ENCODE measurements around the gene ING3. TPM values are rescaled to one million over a fixed set of nuclear protein-coding genes. Genes with fewer than 3 reads are reported as not detected.

Gene ING3
- total RNA-seq, 2 experiments from 2014 or later = 23.4 to 26.5 TPM

DNA sequence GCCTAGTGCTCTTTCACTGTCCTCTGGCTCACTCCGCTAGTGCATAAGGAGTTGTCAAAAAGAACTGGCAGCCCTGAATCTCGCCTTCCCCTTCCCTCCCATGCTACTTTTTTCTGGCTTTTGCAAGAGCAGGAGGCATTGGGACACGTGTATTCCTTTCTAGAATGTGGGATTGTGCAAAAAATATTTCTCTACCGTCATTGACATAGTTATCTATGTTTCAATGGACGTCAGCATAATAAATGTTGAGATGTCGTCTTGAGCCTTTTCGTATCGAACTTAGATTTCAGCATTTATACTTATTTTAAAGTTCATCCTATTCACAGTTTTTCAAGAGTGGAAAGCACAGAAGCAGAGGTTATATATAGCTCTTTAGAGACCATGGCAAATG, 727 bp downstream of the ING3 start:
- ChIA-PET POLR2A (interaction anchor here (1.0 to 1.3 kb wide), 2 partner anchors 10 to 28 kb away, joined by 4 to 5 read pairs; no protein-coding TSS in a partner anchor), CTCF (interaction anchor here (0.9 to 1.0 kb wide), 2 partner anchors 9 to 20 kb away, joined by 3 read pairs; no protein-coding TSS in a partner anchor)
- H3K36me3 Mint-ChIP-seq (ENCODE audit: low read depth) = peaks cover 25% of the 10 kb centered on the region
- peaks cover 3% of the 10 kb centered on the region for H3K27me3 Mint-ChIP-seq
- intact Hi-C loops (cut with DNase I, micrococcal nuclease) = loop anchor here (1.0 to 10.0 kb wide), 6 partner anchors 35 to 593 kb away; partner anchors contain the start of genes FAM3C (in 2 of the 2) and CPED1 (in 1 of the 2)
- peak overlapping the region; percentile 97 for H3K4me3 Mint-ChIP-seq
- peaks cover 27% of the 10 kb centered on the region for H3K4me1 Mint-ChIP-seq
- H3K27ac Mint-ChIP-seq = peak overlapping the region; percentile 97
- no peaks in the 10 kb centered on the region for H3K9me3 Mint-ChIP-seq (ENCODE audit: low read depth)
- DNase-seq (no peak), ATAC-seq (no peak)

GRCh38 chr7:120951826-120952225, 1.2 kb downstream of the ING3 start:
- H3K27ac Mint-ChIP-seq = peak overlapping the region; percentile 97
- ATAC-seq = no peak
- ChIA-PET POLR2A (interaction anchor here (1.0 to 1.3 kb wide), 2 partner anchors 10 to 28 kb away, joined by 4 to 5 read pairs; no protein-coding TSS in a partner anchor), CTCF (interaction anchor here (1.0 kb wide), 1 partner anchor 19 kb away, joined by 3 read pairs; no protein-coding TSS in a partner anchor)
- no peaks in the 10 kb centered on the region for H3K9me3 Mint-ChIP-seq (ENCODE audit: low read depth)
- H3K27me3 Mint-ChIP-seq = peaks cover 2% of the 10 kb centered on the region
- peaks cover 26% of the 10 kb centered on the region for H3K36me3 Mint-ChIP-seq (ENCODE audit: low read depth)
- intact Hi-C loops (cut with DNase I, micrococcal nuclease) = loop anchor here (1.0 to 10.0 kb wide), 6 partner anchors 35 to 593 kb away; partner anchors contain the start of genes FAM3C (in 2 of the 2) and CPED1 (in 1 of the 2)
- DNase-seq = peak; percentile 11
- peaks cover 27% of the 10 kb centered on the region for H3K4me1 Mint-ChIP-seq
- peak overlapping the region; percentile 97 for H3K4me3 Mint-ChIP-seq

GRCh38 chr7:120955577-120956149, 5.1 kb downstream of the ING3 start:
- ATAC-seq (peak; percentile 28), DNase-seq (no peak)
- H3K27me3 Mint-ChIP-seq = no peaks in the 10 kb centered on the region
- no peak overlapping the region for H3K4me3 Mint-ChIP-seq
- ChIA-PET POLR2A (no interaction called here), CTCF (no interaction called here)
- peak overlapping the region; percentile 72 for H3K27ac Mint-ChIP-seq
- no peaks in the 10 kb centered on the region for H3K9me3 Mint-ChIP-seq (ENCODE audit: low read depth)
- H3K36me3 Mint-ChIP-seq (ENCODE audit: low read depth) = peaks cover 33% of the 10 kb centered on the region
- H3K4me1 Mint-ChIP-seq = peaks cover 19% of the 10 kb centered on the region
- intact Hi-C loops (cut with DNase I, micrococcal nuclease) = loop anchor here in 1 of 2 experiments (10.0 kb wide), 1 partner anchor 589 kb away; no protein-coding TSS in a partner anchor

DNA sequence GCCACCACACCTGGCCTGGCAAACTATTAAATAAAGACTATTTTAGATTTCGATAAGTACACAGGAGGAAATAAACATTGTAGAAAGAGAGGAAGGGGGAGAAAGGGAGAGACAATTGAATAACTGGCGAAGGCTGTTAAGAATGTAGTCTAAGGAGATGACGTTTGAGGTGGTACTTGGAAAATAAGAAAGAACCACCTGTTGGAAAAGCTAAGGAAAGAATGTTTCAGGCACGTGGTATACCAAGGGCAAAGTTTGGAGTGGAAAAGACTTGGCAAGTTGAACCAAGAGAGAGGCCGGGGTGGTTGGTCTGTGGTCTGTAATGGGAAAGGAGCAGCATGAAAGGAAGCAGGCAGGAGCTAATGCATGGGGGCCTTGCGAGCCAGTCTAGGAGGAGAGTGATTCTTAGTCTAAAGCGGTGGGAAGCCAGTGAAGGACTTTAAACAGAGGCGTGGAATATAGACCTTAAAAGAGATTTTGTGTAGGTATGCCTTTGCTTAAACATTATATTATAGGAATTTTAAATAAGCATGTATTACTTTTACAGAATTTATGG, 9.4 kb downstream of the ING3 start:
- no peak for ATAC-seq
- no peak overlapping the region for H3K4me3 Mint-ChIP-seq
- H3K36me3 Mint-ChIP-seq (ENCODE audit: low read depth) = peaks cover 25% of the 10 kb centered on the region
- ChIA-PET CTCF (interaction anchor here (1.3 kb wide), 1 partner anchor 9 kb away, joined by 3 read pairs; the partner anchor contains the start of gene ING3), POLR2A (no interaction called here)
- no peaks in the 10 kb centered on the region for H3K9me3 Mint-ChIP-seq (ENCODE audit: low read depth)
- H3K27ac Mint-ChIP-seq = no peak overlapping the region
- peaks cover 22% of the 10 kb centered on the region for H3K4me1 Mint-ChIP-seq
- intact Hi-C loops (cut with DNase I, micrococcal nuclease) = loop anchor here in 1 of 2 experiments (10.0 kb wide), 1 partner anchor 585 kb away; no protein-coding TSS in a partner anchor
- DNase-seq = no peak
- no peaks in the 10 kb centered on the region for H3K27me3 Mint-ChIP-seq

- Mint-ChIP-seq H3K4me1 (peaks cover 19% of the 10 kb centered on the region), H3K4me3 (no peak overlapping the region), H3K9me3 (ENCODE audit: low read depth) (no peaks in the 10 kb centered on the region), H3K27me3 (no peaks in the 10 kb centered on the region), H3K36me3 (ENCODE audit: low read depth) (peaks cover 22% of the 10 kb centered on the region), H3K27ac (no peak overlapping the region)
- DNase-seq (no peak), ATAC-seq (no peak)
- ChIA-PET POLR2A (interaction anchor here (1.5 kb wide), 1 partner anchor 10 kb away, joined by 5 read pairs; the partner anchor contains the start of gene ING3), CTCF (interaction anchor here (1.3 to 2.6 kb wide), 2 partner anchors 10 to 26 kb away, joined by 3 to 9 read pairs; partner anchors contain the start of gene ING3)
- intact Hi-C loops (cut with DNase I, micrococcal nuclease) = no loop called here
These were observed 10.1 kb downstream of the ING3 start for GRCh38 chr7:120960714-120961113.

GRCh38 chr7:120961638-120962173, 11.1 kb downstream of the ING3 start:
- intact Hi-C loops (cut with DNase I, micrococcal nuclease) = no loop called here
- Mint-ChIP-seq H3K4me1 (peaks cover 14% of the 10 kb centered on the region), H3K36me3 (ENCODE audit: low read depth) (peaks cover 20% of the 10 kb centered on the region), H3K27ac (peak overlapping the region; percentile 14), H3K9me3 (ENCODE audit: low read depth) (no peaks in the 10 kb centered on the region), H3K4me3 (no peak overlapping the region), H3K27me3 (no peaks in the 10 kb centered on the region)
- POLR2A ChIA-PET = interaction anchor here (1.5 kb wide), 1 partner anchor 11 kb away, joined by 5 read pairs; the partner anchor contains the start of gene ING3
- DNase-seq (no peak), ATAC-seq (no peak)
- CTCF ChIA-PET = interaction anchor here (1.4 to 2.6 kb wide), 2 partner anchors 25 to 146 kb away, joined by 5 to 9 read pairs; no protein-coding TSS in a partner anchor

- peaks cover 14% of the 10 kb centered on the region for H3K4me1 Mint-ChIP-seq
- H3K4me3 Mint-ChIP-seq = no peak overlapping the region
- DNase-seq = no peak
- ChIA-PET CTCF (interaction anchor here (1.6 kb wide), 1 partner anchor 23 kb away, joined by 9 read pairs; the partner anchor contains the start of gene CPED1), POLR2A (no interaction called here)
- no peak overlapping the region for H3K27ac Mint-ChIP-seq
- H3K9me3 Mint-ChIP-seq (ENCODE audit: low read depth) = no peaks in the 10 kb centered on the region
- intact Hi-C loops (cut with DNase I, micrococcal nuclease) = no loop called here
- H3K36me3 Mint-ChIP-seq (ENCODE audit: low read depth) = peaks cover 25% of the 10 kb centered on the region
- no peaks in the 10 kb centered on the region for H3K27me3 Mint-ChIP-seq
- no peak for ATAC-seq
These were observed 13.5 kb downstream of the ING3 start for GRCh38 chr7:120964088-120964487.

DNA sequence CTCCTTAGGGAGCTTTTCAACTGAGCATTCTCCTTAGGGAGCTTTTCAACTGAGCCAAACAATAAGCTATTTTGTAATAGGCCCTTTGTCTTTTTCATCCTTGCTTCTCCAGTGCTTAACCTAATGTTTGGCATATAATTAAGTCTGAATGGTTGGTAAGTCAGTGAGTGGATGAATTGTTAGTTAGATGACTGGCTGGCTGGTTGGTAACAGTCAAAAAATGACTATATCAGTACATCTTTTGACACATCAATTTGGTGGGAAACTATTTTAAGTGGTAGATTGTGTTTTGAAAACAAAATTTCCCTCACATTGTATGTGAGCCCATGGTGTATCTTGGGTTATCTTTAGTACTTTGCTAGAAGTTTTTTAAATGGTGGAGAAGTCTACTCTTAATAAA, 16.4 kb downstream of the ING3 start:
- no peak overlapping the region for H3K4me3 Mint-ChIP-seq
- intact Hi-C loops (cut with DNase I, micrococcal nuclease) = no loop called here
- ATAC-seq (peak; percentile 51), DNase-seq (no peak)
- CTCF ChIA-PET = interaction anchor here (0.6 to 1.2 kb wide), 2 partner anchors 141 to 175 kb away, joined by 3 read pairs; no protein-coding TSS in a partner anchor
- POLR2A ChIA-PET = no interaction called here
- peaks cover 34% of the 10 kb centered on the region for H3K36me3 Mint-ChIP-seq (ENCODE audit: low read depth)
- peaks cover 4% of the 10 kb centered on the region for H3K4me1 Mint-ChIP-seq
- H3K9me3 Mint-ChIP-seq (ENCODE audit: low read depth) = no peaks in the 10 kb centered on the region
- H3K27me3 Mint-ChIP-seq = no peaks in the 10 kb centered on the region
- H3K27ac Mint-ChIP-seq = peak overlapping the region; percentile 6

DNA sequence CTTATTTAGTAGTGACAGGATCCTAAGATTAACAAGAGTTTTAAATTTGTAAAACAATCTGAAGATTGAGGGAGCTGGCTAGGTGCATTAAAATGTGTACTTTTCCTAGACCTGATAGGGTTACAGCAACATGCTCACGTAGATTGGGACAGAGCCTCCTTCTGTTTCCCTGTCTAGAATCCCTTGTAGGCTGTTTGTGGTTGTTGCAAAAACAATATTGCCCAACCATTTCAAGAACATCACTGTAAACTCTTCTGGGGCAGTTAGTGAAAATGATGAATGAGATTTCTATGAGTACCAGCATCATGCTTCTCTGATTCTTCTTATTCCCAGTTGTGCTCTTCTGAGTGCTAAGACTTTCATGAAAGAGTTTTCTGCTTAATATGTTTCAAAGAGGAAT, 23.3 kb downstream of the ING3 start:
- Mint-ChIP-seq H3K27ac (no peak overlapping the region), H3K36me3 (ENCODE audit: low read depth) (peaks cover 33% of the 10 kb centered on the region), H3K9me3 (ENCODE audit: low read depth) (no peaks in the 10 kb centered on the region), H3K4me3 (no peak overlapping the region), H3K27me3 (no peaks in the 10 kb centered on the region), H3K4me1 (no peaks in the 10 kb centered on the region)
- ChIA-PET POLR2A (no interaction called here), CTCF (interaction anchor here (1.6 kb wide), 1 partner anchor 14 kb away, joined by 5 read pairs; the partner anchor contains the start of gene CPED1)
- intact Hi-C loops (cut with DNase I, micrococcal nuclease) = no loop called here
- ATAC-seq = no peak
- DNase-seq = no peak

DNA sequence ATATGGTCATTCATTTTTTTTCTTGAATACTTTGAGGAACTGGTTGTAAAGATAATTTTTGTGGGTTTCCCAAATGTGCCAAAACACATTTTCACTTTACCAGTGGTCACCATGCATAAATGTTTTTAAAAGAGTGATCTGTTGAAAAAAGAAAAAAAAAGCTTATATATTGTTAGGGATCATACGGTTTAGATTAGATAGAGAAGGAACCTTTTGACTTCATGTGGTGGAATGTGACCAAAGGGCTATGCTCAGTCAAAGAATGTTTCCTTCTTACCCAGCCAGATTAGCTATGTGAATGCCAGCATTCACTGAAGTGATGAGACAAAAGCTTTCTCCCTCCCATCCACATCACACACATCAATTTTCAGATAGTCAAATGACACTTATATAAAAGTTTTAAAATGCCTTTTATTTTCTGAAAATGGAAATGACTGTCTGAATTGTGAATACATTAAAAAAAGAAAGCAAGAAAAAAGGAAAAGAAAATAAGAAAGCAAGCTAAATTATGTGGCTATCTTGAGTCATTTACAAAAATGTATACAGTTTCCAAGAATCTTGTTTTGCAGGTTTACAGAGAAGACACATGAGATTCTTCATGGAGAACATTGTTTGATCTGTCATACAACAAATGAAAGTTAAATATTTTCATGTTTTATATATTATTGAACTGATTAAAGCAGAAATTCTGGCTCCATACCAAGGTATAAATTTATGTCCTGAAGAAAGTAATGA, 29.4 kb downstream of the ING3 start:
- H3K27me3 Mint-ChIP-seq = no peaks in the 10 kb centered on the region
- H3K36me3 Mint-ChIP-seq (ENCODE audit: low read depth) = peaks cover 6% of the 10 kb centered on the region
- H3K9me3 Mint-ChIP-seq (ENCODE audit: low read depth) = no peaks in the 10 kb centered on the region
- DNase-seq (no peak), ATAC-seq (peak; percentile 58)
- intact Hi-C loops (cut with DNase I, micrococcal nuclease) = loop anchor here (10.0 kb wide), 2 partner anchors 565 to 1015 kb away; no protein-coding TSS in a partner anchor
- no peak overlapping the region for H3K4me3 Mint-ChIP-seq
- H3K4me1 Mint-ChIP-seq = peaks cover 9% of the 10 kb centered on the region
- CTCF ChIA-PET = interaction anchor here (0.7 to 1.6 kb wide), 3 partner anchors 9 to 134 kb away, joined by 3 to 5 read pairs (median 3); no protein-coding TSS in a partner anchor
- no peak overlapping the region for H3K27ac Mint-ChIP-seq
- POLR2A ChIA-PET = interaction anchor here (0.9 kb wide), 1 partner anchor 28 kb away, joined by 4 read pairs; no protein-coding TSS in a partner anchor

- ChIA-PET CTCF (no interaction called here), POLR2A (no interaction called here)
- no peaks in the 10 kb centered on the region for H3K27me3 Mint-ChIP-seq
- H3K9me3 Mint-ChIP-seq (ENCODE audit: low read depth) = no peaks in the 10 kb centered on the region
- ATAC-seq (no peak), DNase-seq (no peak)
- peaks cover 9% of the 10 kb centered on the region for H3K4me1 Mint-ChIP-seq
- no peak overlapping the region for H3K27ac Mint-ChIP-seq
- H3K4me3 Mint-ChIP-seq = no peak overlapping the region
- peaks cover under 1% of the 10 kb centered on the region for H3K36me3 Mint-ChIP-seq (ENCODE audit: low read depth)
- intact Hi-C loops (cut with DNase I, micrococcal nuclease) = loop anchor here (10.0 kb wide), 2 partner anchors 564 to 1014 kb away; no protein-coding TSS in a partner anchor
These were observed 30.5 kb downstream of the ING3 start for GRCh38 chr7:120981117-120981516.
